IPS DF 19.7 (cell line): ENCODE results near the gene ATG10.

Source experiments
- DNase-seq: peaks from one replicate; pipeline ENCODE4 v3.0.0-alpha.2; 2013; ENCODE audit warnings: low read depth, low spot score

ATG10 gene

DNA sequence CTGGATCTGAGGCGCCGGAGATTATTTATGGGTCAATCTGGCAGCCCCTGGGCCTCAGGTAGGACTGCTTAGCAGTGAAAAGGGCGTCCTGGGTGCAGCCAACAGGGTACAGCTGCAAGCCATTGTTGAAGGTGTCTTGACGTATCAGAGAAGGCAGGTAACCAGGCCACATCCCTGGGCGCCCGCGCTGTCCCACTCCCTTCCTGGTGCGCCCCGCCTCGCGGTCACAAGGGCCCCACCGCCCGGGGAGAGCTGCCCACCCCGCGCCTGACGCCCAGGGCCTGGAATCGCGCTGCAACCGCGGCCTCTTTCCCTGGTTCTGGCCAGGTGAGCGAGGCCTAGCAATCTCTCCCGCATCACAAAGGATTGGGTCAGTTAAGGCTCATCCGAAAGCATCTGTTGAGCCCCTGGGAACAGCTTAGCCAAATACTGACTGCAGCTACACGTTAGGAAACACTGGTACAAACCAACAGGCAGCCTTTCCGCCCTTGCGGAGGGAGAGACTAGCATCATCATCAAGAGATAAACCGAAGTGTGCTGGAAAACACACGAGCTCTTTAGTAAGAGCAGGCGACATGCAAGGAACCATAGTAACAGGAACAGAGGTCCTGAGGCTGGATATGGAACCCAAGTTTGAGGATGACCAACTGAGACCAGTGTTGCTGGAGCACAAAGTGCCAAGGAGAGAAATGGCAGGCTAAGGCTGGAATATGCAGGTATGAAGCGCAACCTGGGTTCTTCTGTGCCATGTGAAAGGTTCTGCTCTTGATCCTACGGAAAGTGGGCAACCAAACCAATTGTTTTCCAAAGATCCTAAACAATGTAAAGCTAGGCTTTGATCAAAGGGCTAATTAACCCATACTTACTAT is 302.8 kb downstream of the ATG10 start:
- peak; percentile 70 for DNase-seq

DNA sequence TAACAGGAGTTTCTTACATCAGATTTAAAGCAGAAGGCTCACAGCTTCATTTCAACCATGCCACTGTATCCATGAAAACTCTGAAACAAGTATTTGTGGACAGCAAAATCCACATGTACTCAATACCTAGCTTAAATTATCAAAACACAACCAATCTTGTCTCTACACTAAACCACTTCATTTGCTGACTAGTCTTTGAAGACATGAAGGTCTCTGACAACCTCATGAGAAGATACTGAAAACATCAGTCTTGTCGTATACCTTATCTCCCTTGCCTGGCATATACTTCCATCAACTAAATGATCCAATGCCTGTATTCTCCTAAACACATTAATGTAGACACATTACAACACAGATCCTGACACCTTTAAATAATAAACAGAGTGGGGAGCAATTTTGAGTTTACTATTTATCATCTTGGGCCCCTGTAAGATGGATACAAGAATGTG is 303.4 kb downstream of the ATG10 start:
- no peak for DNase-seq

DNA sequence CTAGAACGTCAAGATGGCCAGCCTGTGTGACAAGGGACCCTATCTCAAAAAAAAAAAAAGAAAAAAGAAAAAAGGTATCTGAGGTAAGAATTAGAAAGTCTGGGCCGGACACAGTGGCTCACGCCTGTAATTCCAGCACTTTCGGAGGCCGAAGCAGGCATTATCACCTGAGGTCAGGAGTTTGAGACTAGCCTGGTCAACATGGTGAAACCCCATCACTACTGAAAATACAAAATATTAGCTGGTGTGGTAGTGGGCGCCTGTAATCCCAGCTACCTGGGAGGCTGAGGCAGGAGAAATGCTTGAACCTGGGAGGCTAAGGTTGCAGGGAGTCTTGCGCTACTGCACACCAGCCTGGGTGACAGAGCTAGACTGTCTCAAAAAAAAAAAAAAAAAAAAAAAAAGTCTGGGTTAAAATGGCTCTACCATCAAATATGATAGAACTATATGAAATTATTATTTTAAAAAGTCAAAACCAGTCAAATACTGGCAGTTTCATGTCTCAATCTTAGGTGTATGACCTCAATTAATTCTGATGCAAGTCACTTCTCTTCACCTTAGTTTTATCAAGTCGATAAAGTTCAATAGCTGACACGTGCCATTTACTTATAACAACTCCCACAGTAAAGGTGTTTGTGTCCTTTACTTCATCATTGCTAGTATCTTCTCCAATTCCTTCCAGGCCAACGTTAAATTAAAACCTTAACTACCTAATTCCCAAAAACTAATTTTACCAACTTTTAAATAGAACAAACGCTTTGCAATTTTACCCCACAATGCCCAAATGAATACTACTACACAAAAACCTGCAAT is 305.2 kb downstream of the ATG10 start:
- DNase-seq, result no peak

DNA sequence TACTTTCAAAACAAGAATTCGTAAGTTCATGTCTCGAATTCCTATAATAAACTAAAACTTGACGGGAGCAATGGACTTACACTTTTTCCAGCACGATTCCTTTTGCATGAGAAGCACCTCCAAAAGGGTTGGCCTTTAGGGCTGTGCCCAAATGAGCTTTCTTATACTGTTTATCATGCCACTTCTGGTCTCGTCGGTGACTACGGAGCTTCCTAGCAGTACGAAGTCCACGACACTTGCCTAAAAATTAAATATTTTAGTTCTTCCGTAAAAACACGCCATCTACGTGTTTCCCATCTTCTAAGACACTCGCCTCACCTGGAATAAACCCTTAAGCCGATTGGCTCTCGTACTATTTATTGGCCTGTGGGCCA is 305.8 kb downstream of the ATG10 start:
- no peak for DNase-seq

DNA sequence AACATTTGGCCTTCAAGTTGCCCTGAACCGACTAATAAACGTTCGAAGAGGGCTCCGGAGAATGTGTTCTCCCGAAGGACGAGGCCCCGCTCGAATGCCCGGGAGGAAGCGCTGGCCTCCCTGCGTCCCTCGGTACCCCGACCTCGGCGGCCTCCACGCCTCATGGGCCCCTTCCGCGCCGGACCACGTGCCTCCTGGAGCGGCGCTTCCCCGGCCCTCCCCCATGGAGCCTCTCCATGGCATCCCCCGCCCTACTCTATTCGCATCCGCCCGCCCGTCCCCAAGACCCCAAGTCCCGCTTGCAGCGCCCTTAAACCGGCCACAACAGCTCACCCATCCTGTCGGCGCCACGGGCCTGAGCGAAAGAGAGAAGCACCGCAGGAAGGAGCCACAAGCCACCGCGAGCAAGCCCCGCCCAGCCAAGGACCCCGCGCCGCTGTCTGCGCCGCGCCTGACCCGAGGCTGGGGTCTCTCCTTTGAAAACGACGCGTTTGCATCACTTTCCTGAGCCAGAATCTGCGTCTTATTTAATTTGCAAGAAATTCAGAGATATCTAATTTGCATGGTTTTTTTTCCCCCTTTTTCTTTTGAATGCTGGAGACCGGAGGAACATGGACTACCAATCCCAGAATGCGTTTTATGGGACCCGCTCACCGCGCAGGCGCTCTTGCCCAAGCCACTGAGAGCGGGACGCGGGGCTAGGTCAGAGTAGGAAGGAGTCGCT is 306.3 kb downstream of the ATG10 start, which contains the start of gene RPS23:
Gene RPS23, minus strand, starts transcription at position 368 of the 724 bp plus-strand sequence. Its CDS starts 31 bp downstream, at position 337.
- DNase-seq, result peak; percentile 78

DNA sequence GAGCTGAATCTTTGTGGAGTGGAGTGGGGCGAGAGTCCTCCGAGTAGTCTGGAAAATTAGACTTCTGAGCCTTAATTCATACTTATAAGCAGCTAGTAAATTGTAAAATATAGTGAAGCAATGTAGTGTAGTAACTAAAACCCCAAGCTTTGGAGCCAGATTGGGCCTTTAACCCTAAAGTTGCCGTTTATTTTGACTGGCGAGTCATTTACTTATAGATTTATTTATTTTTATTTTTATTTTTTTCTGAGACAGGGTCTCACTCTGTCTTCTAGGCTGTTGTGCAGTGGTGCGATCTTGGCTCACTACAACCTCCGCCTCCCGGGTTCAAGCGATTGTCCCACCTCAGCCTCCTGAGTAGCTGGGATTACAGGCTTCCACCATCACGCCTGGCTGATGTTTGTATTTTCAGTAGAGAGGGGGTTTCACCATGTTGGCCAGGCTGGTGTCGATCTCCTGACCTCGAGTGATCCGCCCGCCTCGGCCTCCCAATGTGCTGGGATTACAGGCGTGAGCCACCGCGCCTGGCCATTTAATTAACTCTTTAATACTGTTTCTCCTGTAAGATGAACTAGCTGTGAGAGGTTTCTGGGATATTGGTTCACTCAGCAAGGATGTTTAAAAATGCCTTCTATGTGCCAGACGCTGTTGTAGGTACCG is 307.0 kb downstream of the ATG10 start:
- no peak for DNase-seq

DNA sequence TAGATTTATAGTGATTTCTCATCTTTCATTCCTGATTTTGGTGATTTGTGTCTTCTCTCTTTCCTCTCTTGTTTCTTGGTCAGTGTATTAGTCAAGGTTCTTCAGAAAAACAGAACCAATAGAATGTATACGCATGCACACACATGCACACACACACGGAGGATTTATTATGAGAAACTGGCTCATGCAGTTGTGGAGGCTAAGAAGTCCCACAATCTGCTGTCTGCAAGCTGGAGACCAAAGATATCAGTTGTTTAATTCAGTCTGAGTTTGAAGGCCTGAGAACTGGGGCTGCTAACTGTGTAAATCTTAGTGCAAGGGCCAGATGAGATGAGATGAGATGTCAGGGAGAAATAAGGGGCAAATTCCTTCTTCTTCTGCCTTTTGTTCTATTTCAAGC is 312.1 kb downstream of the ATG10 start:
- DNase-seq, result no peak

DNA sequence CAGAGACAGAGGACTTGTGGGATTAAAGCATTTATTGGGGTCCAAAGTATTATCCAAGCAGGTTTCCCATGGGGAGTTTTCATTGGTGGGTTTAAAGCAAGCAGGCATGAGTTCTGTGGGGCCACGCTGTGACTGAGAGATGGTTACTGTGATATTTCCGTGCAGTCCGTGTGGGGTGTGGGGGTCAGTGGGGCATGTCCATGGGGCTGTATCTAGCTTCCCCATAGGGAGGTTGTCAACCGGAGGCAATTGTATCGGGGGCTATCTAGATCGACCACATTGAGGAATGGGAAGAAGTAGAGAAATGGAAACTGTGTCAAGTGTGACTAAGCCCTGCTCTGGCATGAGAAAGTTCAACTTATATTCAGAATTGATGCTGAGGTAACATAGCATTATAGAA is 313.4 kb downstream of the ATG10 start:
- DNase-seq, result no peak

DNA sequence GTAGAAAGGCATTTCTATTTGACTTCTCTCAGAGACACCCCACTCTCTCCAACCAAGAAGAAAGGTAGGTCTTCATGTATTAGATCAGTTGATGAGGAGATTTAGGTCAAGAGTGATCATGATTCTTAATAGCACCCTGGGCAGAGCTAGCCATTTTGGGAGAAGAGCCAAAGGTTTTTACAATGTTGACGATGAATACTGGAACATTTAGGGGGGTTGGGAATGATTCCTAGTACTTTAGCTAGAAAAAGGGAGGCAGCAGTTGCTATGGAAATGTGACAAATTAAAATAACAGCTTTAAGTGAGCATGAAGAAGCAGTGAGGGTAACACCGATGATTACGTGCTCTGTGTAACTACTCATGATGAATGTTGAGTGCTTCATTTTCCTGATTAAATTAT is 315.8 kb downstream of the ATG10 start:
- no peak for DNase-seq

DNA sequence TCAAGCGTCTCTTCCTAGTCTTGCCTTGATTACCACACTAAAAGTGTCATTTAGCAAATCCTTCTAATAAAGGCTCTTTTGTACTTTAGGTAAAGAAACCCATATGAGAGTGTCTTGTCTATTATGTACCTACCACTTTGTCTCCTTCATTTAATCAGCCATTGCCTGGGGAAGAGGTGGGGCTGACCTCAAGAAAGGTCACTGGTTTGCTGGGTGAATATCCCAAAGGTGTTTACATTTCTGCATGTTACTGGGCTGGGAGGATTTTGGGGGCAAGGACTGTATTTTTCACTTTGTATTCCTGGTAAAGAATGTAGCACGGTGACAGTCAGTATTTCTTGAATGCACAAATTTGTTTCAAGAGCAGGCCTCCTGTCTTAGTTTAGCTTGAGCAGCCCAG is 318.2 kb downstream of the ATG10 start:
- no peak for DNase-seq

DNA sequence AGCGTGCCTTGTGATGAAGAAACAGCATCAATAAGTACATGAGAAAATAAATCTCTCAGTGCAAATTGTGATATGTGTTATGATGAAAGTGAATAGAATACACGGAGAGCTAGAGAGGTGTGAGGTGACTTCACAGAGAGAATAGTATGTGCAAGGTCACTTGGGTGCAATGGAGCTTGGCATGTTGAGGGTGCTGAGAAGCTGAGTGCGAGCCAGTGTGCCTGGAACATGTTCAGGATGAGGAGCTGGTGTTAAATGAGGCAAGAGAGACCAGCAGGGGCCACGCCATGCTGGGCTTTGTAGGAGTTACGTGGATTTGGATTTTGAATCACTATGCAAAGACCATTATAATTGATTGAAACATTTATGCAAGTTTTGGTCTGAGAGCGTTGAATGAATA is 319.1 kb downstream of the ATG10 start:
- no peak for DNase-seq

DNA sequence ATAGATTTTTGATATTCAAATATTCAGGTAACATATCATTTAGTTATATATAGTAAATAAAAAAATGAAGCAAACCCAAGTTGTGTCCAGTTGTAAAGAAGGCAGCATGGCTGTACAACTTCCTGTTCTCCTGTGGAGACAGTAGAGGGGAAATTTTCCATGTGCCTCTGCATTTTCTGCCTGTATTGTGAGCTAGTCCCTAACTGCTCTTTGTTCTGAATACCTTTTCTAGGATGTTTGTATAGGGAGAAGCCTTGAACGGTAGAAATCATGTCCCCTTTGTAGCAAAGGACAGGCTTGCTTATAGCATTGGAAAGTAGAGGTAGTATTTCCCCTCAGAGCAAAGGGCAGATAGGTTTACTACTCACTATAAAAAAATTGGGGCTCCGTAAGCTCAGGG is 319.6 kb downstream of the ATG10 start:
- DNase-seq, result no peak

DNA sequence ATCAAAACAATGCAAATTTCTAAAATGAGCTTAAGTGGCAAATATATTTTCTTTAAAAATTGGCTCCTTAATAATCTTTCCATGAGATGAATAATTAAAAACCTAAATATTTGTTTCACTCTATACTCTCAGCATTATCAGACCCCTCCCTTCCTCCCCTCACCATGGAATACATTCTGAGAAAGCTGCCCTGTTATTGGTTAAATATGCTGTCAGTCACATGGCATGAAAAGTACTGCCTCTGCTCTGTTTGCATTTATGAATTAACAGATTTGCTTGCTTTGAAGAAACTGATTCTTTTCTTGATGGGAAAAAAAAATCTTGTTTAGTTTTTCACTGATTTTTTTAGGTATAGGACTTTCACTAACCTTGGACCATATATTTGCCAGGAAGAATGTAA is 323.3 kb downstream of the ATG10 start:
- DNase-seq, result no peak

DNA sequence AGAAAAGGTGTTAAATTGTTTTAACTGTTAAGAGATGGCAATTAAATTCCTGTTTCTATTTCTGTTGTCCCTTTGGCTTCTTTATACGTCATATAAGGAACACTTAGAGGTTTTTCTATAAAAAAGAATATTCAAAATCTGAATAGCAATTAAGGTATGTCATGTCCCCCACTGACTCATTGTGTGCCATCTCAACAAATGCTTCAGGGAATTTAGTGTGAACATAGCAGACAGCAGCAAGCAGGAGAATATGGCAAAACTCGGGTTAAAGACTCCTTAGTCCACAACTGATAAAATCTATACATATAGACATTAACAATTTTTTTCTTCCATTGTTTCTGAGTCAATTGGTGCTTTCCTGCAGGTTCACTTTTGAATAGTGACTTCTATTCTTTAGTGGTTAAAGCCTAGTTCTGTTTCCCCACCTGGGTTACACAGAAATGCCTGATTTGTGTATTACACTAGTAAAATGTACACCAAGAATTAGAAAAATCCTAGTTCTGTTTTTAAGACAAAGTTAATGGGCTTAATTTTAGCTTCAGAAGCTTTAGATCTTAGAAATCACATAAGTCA is 324.2 kb downstream of the ATG10 start:
- no peak for DNase-seq

DNA sequence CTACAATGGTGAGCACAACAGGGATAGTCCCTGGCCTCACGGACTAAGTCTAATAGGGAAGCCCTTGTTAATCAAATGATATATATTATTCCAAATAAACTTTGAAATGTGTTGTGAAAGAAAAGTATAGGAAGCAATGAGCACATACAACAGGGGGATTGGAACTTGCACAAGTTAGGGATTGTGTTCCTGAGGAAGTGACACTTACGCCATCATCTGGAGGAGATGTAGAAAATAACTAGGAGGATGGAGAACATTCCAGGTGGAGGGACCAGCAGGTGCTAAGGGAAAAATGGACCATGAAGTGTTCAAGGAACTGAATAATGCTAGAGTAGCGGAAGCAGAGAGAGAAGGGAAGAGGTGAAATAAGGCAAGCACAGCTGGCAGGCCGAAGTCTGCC is 325.1 kb downstream of the ATG10 start:
- DNase-seq, result no peak

DNA sequence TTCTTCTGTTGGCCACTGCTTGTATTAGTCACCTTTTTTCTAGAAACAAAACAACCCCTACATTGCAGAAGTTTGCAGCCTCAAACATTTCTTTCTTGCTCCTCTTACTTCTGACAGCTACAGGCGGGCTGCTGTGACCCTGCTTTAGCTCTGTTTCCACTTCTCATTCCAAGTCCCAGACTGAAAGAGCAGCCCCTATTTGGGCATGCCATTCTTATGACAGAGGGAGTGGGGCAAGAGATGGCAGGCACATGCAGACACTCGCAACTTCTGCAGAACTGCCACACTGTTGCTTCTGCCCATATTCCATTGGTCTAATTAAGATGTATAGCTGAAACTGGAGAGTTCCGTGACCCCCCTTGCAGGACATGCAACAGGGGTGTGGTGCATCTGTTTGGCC is 325.9 kb downstream of the ATG10 start:
- DNase-seq, result no peak

DNA sequence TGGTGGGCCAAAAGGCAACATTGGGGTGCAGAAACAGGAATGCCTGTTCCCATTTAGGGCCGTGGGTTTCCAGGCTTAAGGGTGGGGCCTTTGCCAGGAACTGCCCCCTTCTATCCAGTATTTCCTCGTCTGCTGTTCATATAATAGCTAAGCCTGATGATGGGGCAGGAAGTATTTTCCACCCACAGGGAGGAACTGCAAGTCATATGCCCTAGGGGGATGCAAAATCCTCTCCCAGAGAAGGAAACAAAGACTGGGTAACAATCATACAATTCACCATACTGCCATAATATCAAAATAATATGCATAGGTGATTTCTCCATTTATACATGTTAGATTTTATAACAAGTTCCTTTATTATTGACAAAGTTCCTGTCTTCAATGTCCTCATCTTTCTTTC is 326.8 kb downstream of the ATG10 start:
- no peak for DNase-seq

DNA sequence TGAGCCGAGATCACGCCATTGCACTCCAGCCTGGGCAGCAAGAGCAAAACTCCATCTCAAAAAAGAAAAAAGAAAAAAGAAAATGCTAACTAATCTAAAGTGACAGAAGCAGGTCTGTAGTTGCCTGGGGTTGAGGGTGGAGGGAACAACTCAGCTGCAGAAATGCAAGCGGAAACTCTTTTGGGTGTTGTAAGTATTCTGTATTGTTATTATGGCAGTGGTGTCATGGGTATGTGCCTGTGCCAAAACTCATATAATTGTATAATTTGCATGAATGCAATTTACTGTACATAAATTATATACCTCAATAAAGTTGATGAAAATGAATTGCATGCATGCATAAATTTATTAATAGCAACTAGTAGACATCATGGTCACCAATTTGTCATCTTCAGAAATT is 329.4 kb downstream of the ATG10 start:
- DNase-seq, result no peak
